Measurements from ENCODE around the gene PDP2.

PDP2 gene

GRCh38 chr16:66885491-66885890 lies 5.2 kb downstream of the PDP2 start:
- TF ChIP-seq CTCF (IDR thresholded peaks at IDR 0.05; ENCODE audit: low read length) (no peak), EZH2 (IDR thresholded peaks at IDR 0.05; ENCODE audit: borderline replicate concordance, low read length) (no peak)
- no peaks in the 10 kb centered on the region for H4K20me1 ChIP-seq (ENCODE audit: insufficient read depth, low read length)
- no peaks in the 10 kb centered on the region for H3K9me2 ChIP-seq (ENCODE audit: low read depth, low read length)
- no peaks in the 10 kb centered on the region for H3K27me3 ChIP-seq (ENCODE audit: insufficient read depth, low read length)
- H3K27ac ChIP-seq (ENCODE audit: low read depth, low read length, poor library complexity, severe bottlenecking) = no peak overlapping the region
- no peak overlapping the region for H3K4me2 ChIP-seq (ENCODE audit: low read length)
- no peak overlapping the region for H3K9ac ChIP-seq (ENCODE audit: low read length)
- no peak overlapping the region for H2AFZ ChIP-seq (ENCODE audit: low read length)
- no peaks in the 10 kb centered on the region for H3K9me3 ChIP-seq (ENCODE audit: low read length)
- H3K4me1 ChIP-seq (ENCODE audit: insufficient read depth, low read length, severe bottlenecking) = peaks cover 9% of the 10 kb centered on the region
- no peak overlapping the region for H3K4me3 ChIP-seq (ENCODE audit: low read depth, low read length, poor library complexity, severe bottlenecking)
- H3K79me2 ChIP-seq (ENCODE audit: insufficient read depth, low read length) = no peaks in the 10 kb centered on the region
- no peaks in the 10 kb centered on the region for H3F3A ChIP-seq (ENCODE audit: insufficient read depth, low read length)
- H3K36me3 ChIP-seq (ENCODE audit: insufficient read depth, low read length) = peaks cover 33% of the 10 kb centered on the region

- Histone ChIP-seq H4K20me1 (ENCODE audit: insufficient read depth, low read length) (no peaks in the 10 kb centered on the region), H3K27me3 (ENCODE audit: insufficient read depth, low read length) (no peaks in the 10 kb centered on the region), H3F3A (ENCODE audit: insufficient read depth, low read length) (no peaks in the 10 kb centered on the region), H3K36me3 (ENCODE audit: insufficient read depth, low read length) (peaks cover 33% of the 10 kb centered on the region), H3K4me2 (ENCODE audit: low read length) (no peak overlapping the region), H3K9ac (ENCODE audit: low read length) (no peak overlapping the region), H3K9me3 (ENCODE audit: low read length) (no peaks in the 10 kb centered on the region), H3K4me1 (ENCODE audit: insufficient read depth, low read length, severe bottlenecking) (peaks cover 8% of the 10 kb centered on the region), H3K27ac (ENCODE audit: low read depth, low read length, poor library complexity, severe bottlenecking) (no peak overlapping the region), H3K79me2 (ENCODE audit: insufficient read depth, low read length) (no peaks in the 10 kb centered on the region), H3K9me2 (ENCODE audit: low read depth, low read length) (no peaks in the 10 kb centered on the region), H2AFZ (ENCODE audit: low read length) (no peak overlapping the region), H3K4me3 (ENCODE audit: low read depth, low read length, poor library complexity, severe bottlenecking) (no peak overlapping the region)
- no peak for TF ChIP-seq CTCF (IDR thresholded peaks at IDR 0.05; ENCODE audit: low read length)
Measured at GRCh38 chr16:66886321-66886720, 6.0 kb downstream of the PDP2 start.

GRCh38 chr16:66886914-66887313 lies 6.6 kb downstream of the PDP2 start:
- no peaks in the 10 kb centered on the region for H3K79me2 ChIP-seq (ENCODE audit: insufficient read depth, low read length)
- peaks cover 33% of the 10 kb centered on the region for H3K36me3 ChIP-seq (ENCODE audit: insufficient read depth, low read length)
- no peaks in the 10 kb centered on the region for H3K9me2 ChIP-seq (ENCODE audit: low read depth, low read length)
- TF ChIP-seq EZH2 (IDR thresholded peaks at IDR 0.05; ENCODE audit: borderline replicate concordance, low read length) (no peak), CTCF (IDR thresholded peaks at IDR 0.05; ENCODE audit: low read length) (no peak)
- peaks cover 2% of the 10 kb centered on the region for H3K4me1 ChIP-seq (ENCODE audit: insufficient read depth, low read length, severe bottlenecking)
- H3K27ac ChIP-seq (ENCODE audit: low read depth, low read length, poor library complexity, severe bottlenecking) = no peak overlapping the region
- H3K4me3 ChIP-seq (ENCODE audit: low read depth, low read length, poor library complexity, severe bottlenecking) = no peak overlapping the region
- no peak overlapping the region for H2AFZ ChIP-seq (ENCODE audit: low read length)
- no peaks in the 10 kb centered on the region for H4K20me1 ChIP-seq (ENCODE audit: insufficient read depth, low read length)
- H3F3A ChIP-seq (ENCODE audit: insufficient read depth, low read length) = no peaks in the 10 kb centered on the region
- no peaks in the 10 kb centered on the region for H3K27me3 ChIP-seq (ENCODE audit: insufficient read depth, low read length)
- H3K4me2 ChIP-seq (ENCODE audit: low read length) = no peak overlapping the region
- H3K9ac ChIP-seq (ENCODE audit: low read length) = no peak overlapping the region
- no peaks in the 10 kb centered on the region for H3K9me3 ChIP-seq (ENCODE audit: low read length)

Data from OCI-LY1 (cell line).